Panc1 (cell line): ENCODE data around the gene ACACB. TPM values are rescaled to one million over a fixed set of nuclear protein-coding genes. Genes with fewer than 3 reads are reported as not detected.

Source experiments
- ATAC-seq: fragments of 200-7000 bp; cut with Tn5 transposase; 2 replicates; pipeline ENCODE4 v1.9.1; 2020; ENCODE audit warnings: mild to moderate bottlenecking, moderate library complexity
- BruUV-seq: library from RNA; stranded (reverse); fragments of 400-500 nt; replicated peaks from 2 replicates; lab custom pipeline; 2021; lab: Mats Ljungman, UMichigan
- CTCF ChIA-PET: fragments of 300-600 bp; sonication (Branson Sonifier 250); formaldehyde crosslinking; loops from one replicate; lab custom pipeline; 2022; ENCODE audit warnings: antibody characterized with exemption; lab: Charles Lee
- POLR2A ChIA-PET: fragments of 300-600 bp; sonication (Branson Sonifier 250); formaldehyde crosslinking; loops from one replicate; lab custom pipeline; 2022; ENCODE audit warnings: antibody characterized with exemption; lab: Charles Lee
- DNase-seq: peaks from one replicate; pipeline ENCODE4 v3.0.0-alpha.2; 2010; ENCODE audit warnings: low read depth, low spot score
- H3K27ac ChIP-seq: 2 replicates; pipeline ENCODE4 v1.5.1; 2011; ENCODE audit warnings: mild to moderate bottlenecking, low read length, inconsistent platforms
- H3K27me3 ChIP-seq: fragments of 200-500 bp; sonication (Bioruptor generic); 2 replicates; pipeline ENCODE4 v1.6.0; 2014; ENCODE audit warnings: low read length, inconsistent platforms; ENCODE audit not compliant: control insufficient read depth, insufficient read depth
- H3K36me3 ChIP-seq: fragments of 200-500 bp; sonication (Bioruptor generic); 2 replicates; pipeline ENCODE4 v1.5.1; 2014; ENCODE audit warnings: inconsistent platforms, mild to moderate bottlenecking, low read length, moderate library complexity; ENCODE audit not compliant: control insufficient read depth, insufficient read depth
- H3K4me1 ChIP-seq: 2 replicates; pipeline ENCODE4 v1.5.1; 2011; ENCODE audit warnings: inconsistent platforms, mild to moderate bottlenecking, low read length, moderate library complexity; ENCODE audit not compliant: control insufficient read depth, insufficient read depth
- H3K4me3 ChIP-seq, 2 experiments: 2 replicates each; pipeline ENCODE4 v1.5.1; 2011 to 2012; ENCODE audit warnings: low read depth in 2 of 2, low read length in 2 of 2, mild to moderate bottlenecking in 2 of 2, inconsistent platforms in 1 of 2, moderate library complexity in 1 of 2
- H3K9me3 ChIP-seq: fragments of 200-500 bp; sonication (Bioruptor generic); 2 replicates; pipeline ENCODE4 v1.5.1; 2014; ENCODE audit warnings: low read depth, mild to moderate bottlenecking, inconsistent platforms, low read length, moderate library complexity; ENCODE audit not compliant: control insufficient read depth, insufficient read depth
- CTCF ChIP-seq: fragments of 450-650 bp; IDR thresholded peaks from 2 replicates; pipeline ENCODE4 v1.5.1; 2017; ENCODE audit warnings: mild to moderate bottlenecking
- POLR2AphosphoS5 ChIP-seq: IDR thresholded peaks from 2 replicates; pipeline ENCODE4 v1.6.1; 2012; ENCODE audit warnings: mild to moderate bottlenecking, low read depth, low read length, moderate library complexity
- SIN3A ChIP-seq: IDR thresholded peaks from 2 replicates; pipeline ENCODE4 v1.6.1; 2012; ENCODE audit warnings: low read depth, mild to moderate bottlenecking, low read length, moderate library complexity, borderline replicate concordance; ENCODE audit not compliant: insufficient read depth
- TCF7L2 ChIP-seq: IDR thresholded peaks from 2 replicates; pipeline ENCODE4 v1.6.1; 2011; ENCODE audit warnings: mild to moderate bottlenecking, low read depth, low read length, inconsistent platforms
- in situ Hi-C: cut with HindIII; loops from 2 replicates; pipeline ENCODE4 v1.10.0; 2016; ENCODE audit warnings: low sequenced_read_pairs, low pct_unique_long_range_greater_than_20kb
- intact Hi-C: fragments of 100-400 bp; cut with micrococcal nuclease; formaldehyde crosslinking; loops from one replicate; pipeline ENCODE4 v1.10.0; 2022; ENCODE audit not compliant: unreplicated experiment
- total RNA-seq: library from RNA; stranded (reverse); gene quantifications from one replicate; pipeline ENCODE4 v1.2.1, GENCODE V29; 2021; ENCODE audit not compliant: unreplicated experiment
- TF ChIP-seq, protein P1 (sequence below), 2 experiments: IDR thresholded peaks; 2 replicates each; pipeline ENCODE4 v1.6.1; 2011 to 2012; ENCODE audit warnings: low read depth in 2 of 2, control low read depth in 1 of 2, low read length in 1 of 2, mild to moderate bottlenecking in 1 of 2, moderate library complexity in 1 of 2; ENCODE audit not compliant: insufficient read depth in 1 of 2

Gene ACACB
- total RNA-seq, 1 experiment from 2014 or later = 12.3 TPM

GRCh38 chr12:109291117-109291516, 174.7 kb downstream of the ACACB start:
- DNase-seq (no peak), ATAC-seq (no peak; the same call in 1 of the 2 replicates)
- peaks cover 3% of the 10 kb centered on the region; the same call in 1 of the 2 replicates for H3K4me1 ChIP-seq
- ChIA-PET POLR2A (interaction anchor here (0.6 kb wide), 1 partner anchor 615 kb away, joined by 3 read pairs; no protein-coding TSS in a partner anchor), CTCF (no interaction called here)
- no peak overlapping the region for H3K4me3 ChIP-seq
- no peaks in the 10 kb centered on the region for H3K36me3 ChIP-seq
- TF ChIP-seq TCF7L2 = no peak
- TF ChIP-seq, protein P1, sequence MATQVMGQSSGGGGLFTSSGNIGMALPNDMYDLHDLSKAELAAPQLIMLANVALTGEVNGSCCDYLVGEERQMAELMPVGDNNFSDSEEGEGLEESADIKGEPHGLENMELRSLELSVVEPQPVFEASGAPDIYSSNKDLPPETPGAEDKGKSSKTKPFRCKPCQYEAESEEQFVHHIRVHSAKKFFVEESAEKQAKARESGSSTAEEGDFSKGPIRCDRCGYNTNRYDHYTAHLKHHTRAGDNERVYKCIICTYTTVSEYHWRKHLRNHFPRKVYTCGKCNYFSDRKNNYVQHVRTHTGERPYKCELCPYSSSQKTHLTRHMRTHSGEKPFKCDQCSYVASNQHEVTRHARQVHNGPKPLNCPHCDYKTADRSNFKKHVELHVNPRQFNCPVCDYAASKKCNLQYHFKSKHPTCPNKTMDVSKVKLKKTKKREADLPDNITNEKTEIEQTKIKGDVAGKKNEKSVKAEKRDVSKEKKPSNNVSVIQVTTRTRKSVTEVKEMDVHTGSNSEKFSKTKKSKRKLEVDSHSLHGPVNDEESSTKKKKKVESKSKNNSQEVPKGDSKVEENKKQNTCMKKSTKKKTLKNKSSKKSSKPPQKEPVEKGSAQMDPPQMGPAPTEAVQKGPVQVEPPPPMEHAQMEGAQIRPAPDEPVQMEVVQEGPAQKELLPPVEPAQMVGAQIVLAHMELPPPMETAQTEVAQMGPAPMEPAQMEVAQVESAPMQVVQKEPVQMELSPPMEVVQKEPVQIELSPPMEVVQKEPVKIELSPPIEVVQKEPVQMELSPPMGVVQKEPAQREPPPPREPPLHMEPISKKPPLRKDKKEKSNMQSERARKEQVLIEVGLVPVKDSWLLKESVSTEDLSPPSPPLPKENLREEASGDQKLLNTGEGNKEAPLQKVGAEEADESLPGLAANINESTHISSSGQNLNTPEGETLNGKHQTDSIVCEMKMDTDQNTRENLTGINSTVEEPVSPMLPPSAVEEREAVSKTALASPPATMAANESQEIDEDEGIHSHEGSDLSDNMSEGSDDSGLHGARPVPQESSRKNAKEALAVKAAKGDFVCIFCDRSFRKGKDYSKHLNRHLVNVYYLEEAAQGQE (IDR thresholded peaks at IDR 0.05; ENCODE audit: insufficient read depth in 1 of 2, low read depth in 2 of 2, low read length in 1 of 2) = no peak
- TF ChIP-seq POLR2AphosphoS5 = no peak
- no peak for TF ChIP-seq SIN3A
- no peak for TF ChIP-seq CTCF
- H3K9me3 ChIP-seq = no peaks in the 10 kb centered on the region
- in situ Hi-C loops (no loop called here), intact Hi-C loops (no loop called here)
- no peak overlapping the region for H3K27ac ChIP-seq
- BruUV-seq = no TSS peak
- H3K27me3 ChIP-seq = no peaks in the 10 kb centered on the region

- no TSS peak for BruUV-seq
- ATAC-seq = peak; percentile 43
- no peaks in the 10 kb centered on the region for H3K9me3 ChIP-seq
Observed at GRCh38 chr12:109291521-109292341, 175.3 kb downstream of the ACACB start.

More at GRCh38 chr12:109291521-109292341, 175.3 kb downstream of the ACACB start:
- DNase-seq = no peak
- Histone ChIP-seq H3K4me1 (peaks cover 3% of the 10 kb centered on the region; the same call in 1 of the 2 replicates), H3K27me3 (no peaks in the 10 kb centered on the region), H3K4me3 (no peak overlapping the region), H3K27ac (no peak overlapping the region), H3K36me3 (no peaks in the 10 kb centered on the region)
- ChIA-PET CTCF (no interaction called here), POLR2A (interaction anchor here (0.6 kb wide), 1 partner anchor 615 kb away, joined by 3 read pairs; no protein-coding TSS in a partner anchor)
- no peak for TF ChIP-seq POLR2AphosphoS5
- TF ChIP-seq SIN3A = no peak
- TF ChIP-seq, protein P1 (IDR thresholded peaks at IDR 0.05; ENCODE audit: insufficient read depth in 1 of 2, low read depth in 2 of 2, low read length in 1 of 2) = no peak
- no peak for TF ChIP-seq TCF7L2
- no peak for TF ChIP-seq CTCF
- in situ Hi-C loops = no loop called here
- intact Hi-C loops = no loop called here
